Measurements from ENCODE around the gene SLC12A3. TPM values are rescaled to one million over a fixed set of nuclear protein-coding genes. Genes with fewer than 3 reads are reported as not detected.

The SLC12A3 gene
- total and polyA plus RNA-seq, 2 of the 8 experiments (the other 6 are each of a cell fraction or from before 2014, with no cell fraction given): not detected

GRCh38 chr16:56841659-56842058 is 23.3 kb upstream of the SLC12A3 start:
- Histone ChIP-seq H3K27ac (ENCODE audit: low read depth, low read length) (no peak overlapping the region), H4K91ac (replicated peaks; ENCODE audit: insufficient read length, low read length) (no peak overlapping the region), H3K4me1 (replicated peaks in 1 of 4; ENCODE audit: control insufficient read depth in 3 of 4, insufficient read depth in 4 of 4, low read length in 3 of 4) (no peaks in the 10 kb centered on the region), H3K23me2 (ENCODE audit: low read depth, low read length) (no peaks in the 10 kb centered on the region), H4K20me1 (replicated peaks in 1 of 2; ENCODE audit: control insufficient read depth in 1 of 2, insufficient read depth in 2 of 2, low read length in 2 of 2) (peaks cover 0 to 4% of the 10 kb centered on the region in 2 experiments), H4K5ac (ENCODE audit: insufficient read length, low read depth, low read length) (no peak overlapping the region), H3K27me3 (replicated peaks in 1 of 4; ENCODE audit: control insufficient read depth in 3 of 4, extremely low read depth in 1 of 4, insufficient read depth in 3 of 4, low read length in 3 of 4) (no peaks in the 10 kb centered on the region; a peak in 1 of 7 replicates), H3K18ac (ENCODE audit: extremely low read depth, low read length) (no peak overlapping the region), H2BK12ac (ENCODE audit: low read depth, low read length) (no peak overlapping the region), H2BK5ac (ENCODE audit: low read depth, low read length) (no peak overlapping the region), H3K14ac (ENCODE audit: insufficient read length) (no peak overlapping the region), H3K9ac (replicated peaks in 1 of 4; ENCODE audit: extremely low read depth in 1 of 4, low read depth in 3 of 4, low read length in 3 of 4) (no peak overlapping the region), H2AFZ (ENCODE audit: low read length) (no peak overlapping the region), H2BK15ac (ENCODE audit: low read length) (no peak overlapping the region), H3K36me3 (ENCODE audit: control insufficient read depth in 2 of 4, insufficient read depth in 4 of 4, low read length in 3 of 4) (peaks cover 18 to 64% (median 40%) of the 10 kb centered on the region in 4 experiments), H3K23ac (ENCODE audit: insufficient read length) (no peak overlapping the region), H2AK5ac (ENCODE audit: low read depth, low read length) (no peak overlapping the region), H4K8ac (ENCODE audit: extremely low read depth, insufficient read depth, low read length) (no peak overlapping the region), H3K4me2 (ENCODE audit: insufficient read depth in 1 of 2, low read depth in 2 of 2, low read length in 2 of 2) (no peak overlapping the region), H3K79me1 (ENCODE audit: low read depth, low read length) (no peaks in the 10 kb centered on the region), H3K56ac (replicated peaks; ENCODE audit: insufficient read length, low read depth, low read length) (no peak overlapping the region), H3K9me3 (ENCODE audit: insufficient read depth in 2 of 2, low read depth in 1 of 2, low read length in 1 of 2) (no peaks in the 10 kb centered on the region), H3K79me2 (ENCODE audit: control insufficient read depth in 1 of 2, insufficient read depth in 2 of 2, low read length in 2 of 2) (no peaks in the 10 kb centered on the region), H2BK120ac (replicated peaks; ENCODE audit: low read depth, low read length) (no peak overlapping the region), H3K4ac (replicated peaks; ENCODE audit: insufficient read length, low read depth, low read length) (no peak overlapping the region), H3K4me3 (ENCODE audit: extremely low read depth in 1 of 4, insufficient read depth in 2 of 4, low read depth in 3 of 4, low read length in 4 of 4) (no peak overlapping the region), H2BK20ac (ENCODE audit: low read length) (no peak overlapping the region)
- ChIA-PET POLR2A (ENCODE audit: partially characterized antibody) (interaction anchor here (1.6 kb wide), 1 partner anchor 10 kb away, joined by 4 read pairs; no protein-coding TSS in a partner anchor), CTCF (ENCODE audit: partially characterized antibody) (interaction anchor here (0.7 to 1.7 kb wide), 4 partner anchors 10 to 123 kb away, joined by 3 to 5 read pairs (median 4); no protein-coding TSS in a partner anchor)
- no peak for DNase-seq (ENCODE audit: low read depth in 1 of 2, low spot score in 2 of 2)
- TF ChIP-seq USF2 (IDR thresholded peaks at IDR 0.05; ENCODE audit: low read length) (no peak), KDM4A (IDR thresholded peaks at IDR 0.05; ENCODE audit: low read depth, low read length, severe bottlenecking) (no peak), FOSL1 (IDR thresholded peaks at IDR 0.05; ENCODE audit: insufficient read depth, low read depth, low read length) (no peak), PHF8 (conservative IDR thresholded peaks at IDR 0.05; ENCODE audit: low read depth, low read length) (no peak), RNF2 (IDR thresholded peaks at IDR 0.05; ENCODE audit: borderline replicate concordance, low read depth, low read length, missing control alignments, poor library complexity, severe bottlenecking) (no peak), NANOG (IDR thresholded peaks at IDR 0.05; ENCODE audit: insufficient read depth, low read depth, low read length, poor library complexity, severe bottlenecking) (no peak)
- no peak for FAIRE-seq
- 93% methylated on average over 10 of the region's 10 CpGs; no CpG with 5 or more reads in 1 of the 2 experiments for WGBS, 2 experiments (ENCODE audit: extremely low coverage in 1 of 2, insufficient coverage in 1 of 2, insufficient read length in 1 of 2, insufficient replicate concordance in 2 of 2, low coverage in 1 of 2, low lambda C conversion rate in 2 of 2, missing lambda C conversion rate in 1 of 2)

All from H1 (cell line).